ENCODE data around the gene DOCK3.
"Not testable (repeated sequence)": the region's sequence is repeated elsewhere in the genome, so short reads cannot be mapped to it uniquely, and the experiment has no call there.

The DOCK3 gene

DNA sequence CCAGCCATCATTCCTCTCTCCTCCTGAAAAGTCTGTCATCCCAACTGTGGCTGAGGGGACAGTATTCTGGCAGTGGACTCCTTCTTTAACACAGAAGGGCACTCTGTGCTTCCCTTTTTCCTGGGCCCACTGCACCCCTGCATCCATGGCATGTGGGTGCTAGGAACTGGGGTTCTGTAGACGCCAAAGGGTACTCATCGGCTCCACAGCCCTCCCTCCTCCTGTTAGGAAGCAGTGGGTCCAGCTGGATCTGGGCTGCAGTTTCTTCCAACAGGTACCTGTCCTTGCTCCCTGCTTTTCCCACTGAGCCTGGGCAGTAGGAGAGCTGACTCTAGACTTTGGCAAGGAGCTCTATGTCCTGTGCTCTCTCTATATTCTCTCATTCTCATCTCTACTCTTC, 704.0 kb downstream of the DOCK3 start:
- FAIRE-seq: no peak

DNA sequence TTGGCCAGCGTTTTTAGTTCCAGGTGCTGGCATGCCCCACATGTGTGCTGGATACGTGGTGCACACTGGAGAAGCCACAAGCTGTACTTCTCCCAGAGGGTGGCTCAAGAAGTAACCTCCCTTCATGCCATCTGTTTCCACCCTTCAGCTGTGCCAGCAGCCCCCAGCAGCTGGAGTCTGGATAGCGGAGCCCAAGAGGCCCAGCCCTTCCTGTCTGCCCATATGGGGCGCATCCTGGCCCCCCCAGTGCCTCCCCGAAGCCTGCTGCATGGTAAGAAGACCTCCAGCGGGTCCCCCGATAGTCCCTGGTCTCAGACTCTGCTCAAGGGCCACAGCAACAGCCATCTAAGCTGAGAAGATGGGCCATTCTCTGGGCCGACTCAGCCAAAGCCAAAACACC, 704.6 kb downstream of the DOCK3 start:
- no peak for FAIRE-seq

DNA sequence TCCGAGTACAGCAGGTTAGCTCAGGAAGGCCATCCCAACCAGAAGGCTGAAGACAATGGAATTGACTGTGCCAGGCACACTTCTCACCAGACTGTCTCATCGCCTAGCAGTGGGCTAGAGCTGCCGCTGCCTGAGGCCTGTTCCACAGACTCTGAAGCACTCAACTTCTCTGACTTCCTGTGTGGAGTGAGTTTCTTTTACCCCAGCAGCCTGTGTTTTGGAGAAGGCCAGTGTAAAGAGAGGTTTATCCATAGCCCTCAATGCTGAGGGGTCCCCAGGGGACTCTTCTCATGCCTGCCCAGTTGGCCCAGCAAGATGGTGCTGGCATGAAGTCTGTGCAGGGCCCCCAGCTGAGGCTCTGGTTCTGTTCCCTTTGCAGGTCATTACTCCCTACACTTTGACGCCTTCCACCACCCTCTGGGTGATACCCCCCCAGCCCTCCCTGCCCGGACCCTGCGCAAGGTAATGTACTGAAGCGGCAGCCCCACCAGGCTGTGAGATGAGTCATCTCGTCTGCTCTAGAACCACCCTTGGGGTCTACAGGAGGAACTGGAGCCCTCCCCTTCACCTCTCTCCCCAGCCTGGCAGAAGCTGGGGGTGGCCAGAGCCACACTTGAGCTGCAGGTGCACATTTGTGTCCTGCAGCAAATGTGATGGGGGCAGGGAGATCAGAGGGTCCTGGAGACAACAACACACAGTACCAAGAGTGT, 705.2 kb downstream of the DOCK3 start:
- no peak for FAIRE-seq

DNA sequence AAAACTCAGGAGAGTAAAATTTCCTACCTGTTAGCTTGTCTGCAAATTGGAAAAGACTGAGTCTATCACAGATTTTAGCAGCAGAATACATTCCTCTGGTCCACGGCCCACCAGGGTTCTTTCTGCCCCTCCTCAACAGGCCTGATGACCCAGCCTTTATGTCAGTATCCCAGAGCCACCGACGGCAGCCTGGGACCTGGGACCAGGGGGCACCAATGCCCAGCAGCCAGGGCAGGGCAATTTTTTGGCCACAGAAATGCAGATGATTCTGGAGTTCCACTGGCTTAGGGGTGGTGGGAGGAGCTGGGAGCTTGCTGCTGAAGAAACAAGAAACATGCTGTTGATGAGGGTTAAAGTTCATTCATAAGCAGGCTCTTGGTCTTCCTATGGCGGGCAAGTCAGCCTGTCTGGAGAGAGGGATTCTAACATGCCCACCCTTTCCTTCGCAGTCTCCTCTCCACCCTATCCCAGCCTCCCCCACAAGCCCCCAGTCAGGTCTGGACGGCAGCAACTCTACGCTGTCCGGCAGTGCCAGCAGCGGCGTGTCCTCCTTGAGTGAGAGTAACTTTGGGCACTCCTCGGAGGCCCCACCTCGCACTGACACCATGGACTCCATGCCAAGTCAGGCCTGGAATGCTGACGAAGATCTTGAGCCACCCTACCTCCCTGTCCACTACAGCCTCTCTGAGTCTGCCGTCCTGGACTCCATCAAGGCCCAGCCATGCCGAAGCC, 706.0 kb downstream of the DOCK3 start:
- no peak for FAIRE-seq

DNA sequence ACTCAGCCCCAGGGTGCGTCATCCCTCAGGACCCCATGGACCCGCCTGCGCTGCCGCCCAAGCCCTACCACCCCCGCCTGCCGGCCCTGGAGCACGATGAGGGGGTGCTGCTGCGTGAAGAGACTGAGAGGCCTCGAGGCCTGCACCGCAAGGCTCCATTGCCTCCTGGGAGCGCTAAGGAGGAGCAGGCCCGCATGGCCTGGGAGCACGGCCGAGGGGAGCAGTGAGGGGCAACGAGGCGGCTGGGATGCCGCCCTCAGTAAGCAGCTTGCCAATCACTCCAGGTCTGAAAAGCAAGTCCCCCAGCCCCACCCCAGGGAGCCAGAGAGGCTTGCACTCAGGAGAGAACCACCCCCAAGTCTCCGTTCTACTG, 706.6 kb downstream of the DOCK3 start:
- FAIRE-seq: no peak

DNA sequence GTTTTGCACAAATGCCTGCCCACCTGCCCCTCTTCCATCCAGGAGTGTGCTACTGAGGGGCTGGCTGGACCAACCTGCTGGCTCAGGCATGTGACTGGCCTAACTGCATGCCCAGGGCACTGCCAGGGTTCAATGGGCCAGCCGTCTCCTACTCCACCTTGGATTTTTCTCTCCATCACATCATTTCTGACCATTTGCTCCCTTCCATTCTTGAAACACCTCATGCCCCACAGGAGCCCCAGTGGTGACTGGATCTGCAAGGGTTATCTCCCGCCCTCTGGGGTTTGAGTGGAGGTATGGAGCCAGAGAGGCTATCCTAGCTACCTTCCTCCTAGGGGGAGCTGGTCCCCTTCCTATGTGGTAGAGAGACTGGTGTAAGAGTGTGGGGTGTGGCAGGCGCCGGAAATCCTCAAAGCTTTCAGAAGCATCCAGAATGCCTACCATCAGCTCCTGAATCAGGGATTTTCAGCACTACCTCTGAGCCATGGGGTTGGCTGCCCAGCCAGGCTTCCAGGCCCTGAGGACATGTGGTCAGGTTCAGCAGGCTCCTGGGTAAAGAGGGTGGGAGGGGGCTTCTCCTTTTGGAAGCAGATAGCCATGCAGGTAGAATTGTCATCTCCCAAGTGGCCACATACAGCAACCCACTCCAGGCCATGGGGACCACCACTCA, 707.5 kb downstream of the DOCK3 start:
- FAIRE-seq: no peak

DNA sequence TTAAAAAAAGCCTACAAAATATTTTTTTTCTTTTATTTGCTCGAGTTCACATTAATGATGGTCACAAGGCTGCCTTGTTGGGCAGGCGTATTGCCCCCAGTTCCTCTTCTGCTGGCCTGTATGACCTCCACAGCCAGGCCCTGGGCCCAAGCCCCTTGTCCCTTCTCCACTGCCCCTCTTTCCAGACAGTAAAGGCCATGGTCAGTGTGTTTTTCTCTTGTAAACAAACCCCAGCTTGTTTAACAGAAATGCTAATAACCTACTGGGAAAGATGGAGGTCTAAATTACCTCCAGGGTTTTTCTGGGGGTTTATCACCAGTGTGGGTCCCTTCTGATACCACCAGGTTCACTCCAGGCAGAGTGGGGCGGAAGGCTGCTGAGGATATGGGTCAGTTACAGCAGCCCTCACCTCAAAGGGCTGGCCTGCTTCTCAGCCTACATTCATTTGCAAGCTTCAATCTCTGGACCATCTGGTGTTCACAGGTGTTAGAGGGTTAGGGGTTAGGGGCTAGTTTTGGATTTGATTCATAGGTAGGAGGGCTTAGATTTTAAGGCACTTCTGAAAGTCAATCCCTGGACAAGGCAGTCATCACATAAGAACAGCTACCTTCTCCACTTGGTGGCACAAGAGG, 708.3 kb downstream of the DOCK3 start:
- no peak for FAIRE-seq

DNA sequence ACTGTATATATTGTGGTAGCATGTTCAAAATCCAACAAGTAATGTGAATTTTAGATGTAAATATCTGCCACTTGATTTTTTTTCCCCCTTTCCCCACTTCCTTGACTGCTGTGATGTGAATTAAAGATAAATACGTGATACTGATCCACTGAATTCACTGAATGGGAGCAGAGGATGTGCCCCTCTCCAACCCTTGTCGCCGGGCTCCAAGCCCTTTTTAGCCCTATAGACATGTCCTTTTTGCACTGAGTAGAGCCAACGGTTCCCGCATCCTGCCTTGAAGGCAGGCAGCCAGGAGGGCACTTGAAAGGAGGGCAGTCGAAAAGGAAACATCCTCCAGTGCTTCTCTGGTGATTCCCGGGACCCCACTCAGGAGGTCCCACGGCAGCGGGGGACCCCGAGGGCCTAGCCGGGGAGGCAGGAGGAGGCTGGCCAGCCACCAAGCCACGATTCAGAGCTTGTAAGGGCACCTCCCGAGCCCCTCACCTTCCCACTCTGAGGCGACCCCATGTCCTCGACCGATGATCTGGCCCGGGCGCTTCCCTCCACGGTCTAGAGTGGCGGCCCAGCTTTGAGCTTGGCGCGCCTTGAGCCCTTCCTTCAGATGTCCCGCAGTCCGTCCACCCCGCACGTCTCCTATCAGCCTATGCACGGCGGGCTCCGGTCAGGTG, 709.5 kb downstream of the DOCK3 start:
- FAIRE-seq: no peak

DNA sequence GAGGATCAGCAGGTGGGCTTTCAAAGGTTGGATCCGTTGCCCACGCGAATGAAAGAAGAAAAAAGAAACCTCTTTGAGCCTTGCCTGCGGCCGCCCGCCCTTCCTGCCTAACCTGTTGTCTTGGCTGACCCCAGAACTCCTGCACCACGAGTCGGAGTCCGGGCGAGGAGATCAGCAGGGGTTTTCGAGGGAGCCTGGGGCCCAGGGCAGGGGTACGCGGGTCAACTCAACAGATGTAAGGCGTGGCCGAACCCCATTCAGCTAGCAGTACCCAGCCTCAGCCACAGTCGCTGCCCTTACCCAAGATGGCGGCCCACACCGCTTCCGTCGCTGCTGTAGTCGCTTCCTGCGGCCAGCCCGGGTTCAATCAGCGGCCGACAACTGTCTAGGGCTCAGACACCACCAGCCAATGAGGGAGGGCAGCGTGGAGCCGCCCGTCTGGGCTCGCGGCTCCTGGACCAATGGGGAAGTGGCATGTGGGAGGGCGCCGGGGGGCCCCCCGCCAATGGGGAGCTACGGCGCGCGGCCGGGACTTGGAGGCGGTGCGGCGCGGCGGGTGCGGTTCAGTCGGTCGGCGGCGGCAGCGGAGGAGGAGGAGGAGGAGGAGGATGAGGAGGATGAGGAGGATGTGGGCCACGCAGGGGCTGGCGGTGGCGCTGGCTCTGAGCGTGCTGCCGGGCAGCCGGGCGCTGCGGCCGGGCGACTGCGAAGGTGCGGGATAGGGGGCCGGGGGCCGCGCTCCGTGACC, 710.2 kb downstream of the DOCK3 start, which contains the start of gene MANF:
MANF (plus strand) TSS at position 566 of the 748 bp plus-strand sequence; CDS start at position 618, 52 bp downstream.
- FAIRE-seq: peak; percentile 98

DNA sequence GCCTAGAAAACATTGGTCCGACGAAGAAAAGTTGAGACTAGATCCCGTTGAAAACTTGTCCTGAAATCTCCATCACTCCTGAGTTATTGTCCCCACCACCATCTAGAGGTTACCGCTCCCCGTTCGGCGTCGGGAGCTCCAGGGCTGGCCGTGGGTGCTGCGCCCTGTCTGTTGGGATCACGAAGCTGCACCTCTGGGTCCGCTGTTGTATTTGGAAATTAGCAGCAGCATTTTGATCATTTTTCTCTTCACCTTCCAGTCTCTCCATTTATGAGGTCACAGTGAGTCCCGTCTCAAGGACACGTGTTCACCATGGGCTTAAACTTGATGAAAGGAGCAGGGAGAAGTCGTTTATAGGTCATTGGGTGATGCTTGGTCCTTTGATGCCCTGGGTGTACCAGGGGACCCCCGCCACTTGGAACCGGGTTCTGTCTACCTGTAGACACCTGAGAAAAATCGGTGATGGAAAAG, 710.9 kb downstream of the DOCK3 start:
- FAIRE-seq: no peak

DNA sequence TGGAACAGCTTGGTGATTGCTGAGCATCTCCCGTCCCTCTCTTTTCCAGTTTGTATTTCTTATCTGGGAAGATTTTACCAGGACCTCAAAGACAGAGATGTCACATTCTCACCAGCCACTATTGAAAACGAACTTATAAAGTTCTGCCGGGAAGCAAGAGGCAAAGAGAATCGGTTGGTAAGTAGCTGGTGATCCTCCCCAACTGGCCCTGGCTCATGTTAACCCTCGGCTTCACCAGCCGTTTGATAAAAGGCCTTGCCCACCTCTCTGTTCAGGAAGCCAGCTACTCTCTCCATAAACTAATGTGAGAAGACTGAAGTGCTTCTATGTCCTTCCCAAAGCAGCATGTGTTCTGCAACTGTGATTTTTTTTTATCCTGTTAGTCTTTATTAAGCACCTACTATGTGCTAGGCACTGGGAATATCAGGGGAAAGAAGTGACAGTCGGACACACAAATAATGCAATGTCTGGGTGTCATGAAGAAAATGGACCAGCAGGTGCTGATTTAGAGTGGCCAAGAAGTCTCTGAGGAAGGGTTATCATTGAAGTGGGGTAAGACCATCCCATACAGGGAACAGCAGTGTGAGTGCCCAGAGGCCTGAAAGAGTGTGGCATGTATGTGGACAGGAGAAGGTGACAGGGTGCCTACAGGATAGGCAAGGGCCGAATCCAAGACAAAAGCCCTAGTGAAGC, 711.6 kb downstream of the DOCK3 start:
- FAIRE-seq: no peak

DNA sequence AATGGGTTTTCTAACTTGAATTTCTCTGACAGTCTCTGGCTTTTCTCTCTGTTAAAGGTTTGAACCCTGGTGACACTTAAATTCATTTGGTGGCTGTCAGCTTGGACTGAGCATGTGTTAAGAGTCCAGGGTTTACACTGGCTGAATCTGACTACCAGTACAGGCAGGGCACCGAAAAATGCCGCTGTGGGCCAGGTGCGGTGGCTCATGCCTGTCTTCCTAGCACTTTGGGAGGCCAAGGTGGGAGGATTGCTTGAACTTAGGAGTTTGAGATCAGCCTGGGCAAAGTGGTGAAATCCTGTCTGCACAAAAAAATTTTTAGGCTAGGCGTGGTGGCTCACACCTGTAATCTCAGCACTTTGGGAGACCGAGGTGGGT, 712.1 kb downstream of the DOCK3 start:
- FAIRE-seq: no peak

DNA sequence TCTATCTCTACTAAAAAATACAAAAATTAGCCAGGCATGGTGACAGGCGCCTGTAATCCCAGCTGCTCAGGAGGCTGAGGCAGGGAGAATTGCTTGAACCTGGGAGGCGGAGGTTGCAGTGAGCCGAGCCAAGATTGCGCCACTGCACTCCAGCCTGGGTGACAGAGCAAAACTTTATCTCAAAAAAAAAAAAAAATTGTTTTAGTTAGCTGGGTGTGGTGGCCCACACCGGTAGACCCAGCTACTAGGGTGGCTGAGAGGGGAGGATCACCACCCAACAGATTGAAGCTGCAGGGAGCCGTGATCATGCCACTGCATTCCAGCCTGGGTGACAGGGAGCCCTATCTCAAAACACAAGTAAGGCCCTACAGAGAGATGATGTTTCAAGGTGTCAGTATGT, 712.6 kb downstream of the DOCK3 start:
- not testable (repeated sequence) for FAIRE-seq

DNA sequence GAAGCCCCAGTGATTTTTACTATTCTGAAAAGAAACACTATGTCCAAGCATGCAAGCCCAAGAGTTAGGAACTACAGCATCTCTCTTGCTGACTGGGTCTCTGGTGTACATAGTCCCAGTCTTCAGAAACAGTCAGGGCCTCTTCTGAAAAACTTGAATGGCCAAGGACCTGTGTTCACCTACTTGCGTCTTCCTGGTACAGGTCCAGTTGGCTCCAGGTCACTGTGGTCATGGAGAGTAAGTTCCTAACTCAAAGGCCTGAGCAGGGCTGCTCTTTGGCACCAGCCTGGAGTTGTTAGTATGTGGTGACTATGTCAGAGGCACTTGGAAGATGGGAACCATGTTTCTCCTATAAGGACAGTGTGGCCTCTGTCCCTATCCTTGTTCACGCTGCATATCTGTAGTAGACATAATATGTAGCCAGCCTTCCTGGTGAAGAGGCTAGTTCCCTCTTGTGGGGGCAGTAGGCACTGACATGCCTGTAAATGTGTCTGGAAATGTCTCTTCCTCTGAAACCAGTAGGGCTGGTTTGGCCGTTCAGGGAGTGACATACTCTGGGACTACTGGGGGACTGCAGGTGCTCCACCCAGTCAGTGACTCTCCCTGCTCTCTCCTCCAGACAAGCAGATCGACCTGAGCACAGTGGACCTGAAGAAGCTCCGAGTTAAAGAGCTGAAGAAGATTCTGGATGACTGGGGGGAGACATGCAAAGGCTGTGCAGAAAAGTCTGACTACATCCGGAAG, 713.7 kb downstream of the DOCK3 start:
- FAIRE-seq: no peak

DNA sequence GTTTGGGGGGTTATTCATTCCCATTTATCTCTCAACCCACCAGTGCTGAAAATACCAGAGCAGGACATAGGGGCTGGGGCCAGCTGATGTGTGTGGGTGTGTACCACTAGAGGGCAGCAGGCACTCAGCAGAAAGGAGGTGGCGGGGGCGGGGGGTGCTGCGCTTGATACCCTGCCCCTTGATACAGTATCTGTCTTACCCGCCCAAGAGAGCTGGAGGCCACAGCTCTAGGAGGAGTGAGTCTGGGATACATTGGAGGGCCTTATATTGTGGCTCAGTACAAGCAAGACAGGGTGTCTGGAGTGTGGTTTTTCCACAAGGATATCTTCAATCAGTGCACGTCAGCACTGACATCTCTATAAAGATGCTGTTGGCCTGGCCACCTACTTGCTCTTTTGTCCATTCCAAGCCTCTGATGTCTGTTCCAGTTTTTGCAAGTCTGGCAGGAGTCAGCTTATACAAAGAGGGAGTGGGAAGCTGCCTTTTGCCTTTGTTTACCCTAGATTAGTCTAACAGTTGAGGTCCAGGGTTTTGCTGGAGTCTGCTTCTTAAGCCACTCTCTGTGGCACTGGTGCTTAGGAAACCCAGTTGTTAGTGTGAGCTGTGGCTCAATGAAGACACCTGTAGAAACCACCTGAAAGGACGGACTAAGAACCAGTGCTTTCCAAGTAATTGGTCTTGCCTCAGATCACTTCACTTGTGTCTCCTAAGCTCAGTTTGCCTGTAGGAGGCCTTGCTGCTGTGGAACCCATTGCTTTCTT, 714.9 kb downstream of the DOCK3 start:
- no peak for FAIRE-seq

DNA sequence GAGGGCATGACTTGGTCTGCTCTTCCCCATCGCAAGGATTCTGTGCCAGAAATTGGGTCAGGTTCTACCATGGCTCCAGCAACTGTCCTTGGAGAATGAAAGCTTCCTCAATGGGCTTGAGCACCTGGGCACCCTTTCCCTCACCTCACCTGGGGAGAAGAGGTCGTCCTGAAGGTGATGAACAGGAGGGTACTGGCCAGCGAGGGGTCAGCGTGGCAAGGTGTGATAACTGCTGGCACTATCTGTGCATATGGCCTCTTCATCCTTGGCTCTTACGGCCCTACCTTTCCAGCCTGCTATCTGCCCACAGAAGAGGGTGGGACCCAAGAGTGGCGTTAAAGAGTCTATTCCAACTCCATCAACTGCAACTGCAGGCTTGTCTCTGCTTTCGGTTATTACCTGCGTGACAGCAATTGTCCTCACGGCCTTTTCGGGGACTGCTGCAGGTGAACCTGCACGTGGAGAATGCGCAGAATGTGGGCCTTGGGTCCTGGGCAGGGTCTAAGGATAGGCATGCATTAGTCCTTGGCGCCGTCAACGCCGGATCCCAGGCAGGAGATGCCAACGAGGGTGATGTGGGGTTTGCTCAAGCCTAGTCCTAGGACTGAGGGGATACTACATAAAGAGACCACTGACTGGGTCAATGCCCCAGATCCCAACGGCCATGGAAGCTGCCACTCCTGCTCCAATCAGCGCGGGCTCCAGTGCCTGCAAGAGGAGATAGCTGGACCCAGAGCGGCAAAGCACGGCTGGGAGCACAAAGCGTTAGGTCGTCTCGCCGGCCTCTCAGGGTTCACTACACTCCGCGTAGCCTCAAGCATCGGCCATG, 715.7 kb downstream of the DOCK3 start:
- FAIRE-seq: peak; percentile 73

DNA sequence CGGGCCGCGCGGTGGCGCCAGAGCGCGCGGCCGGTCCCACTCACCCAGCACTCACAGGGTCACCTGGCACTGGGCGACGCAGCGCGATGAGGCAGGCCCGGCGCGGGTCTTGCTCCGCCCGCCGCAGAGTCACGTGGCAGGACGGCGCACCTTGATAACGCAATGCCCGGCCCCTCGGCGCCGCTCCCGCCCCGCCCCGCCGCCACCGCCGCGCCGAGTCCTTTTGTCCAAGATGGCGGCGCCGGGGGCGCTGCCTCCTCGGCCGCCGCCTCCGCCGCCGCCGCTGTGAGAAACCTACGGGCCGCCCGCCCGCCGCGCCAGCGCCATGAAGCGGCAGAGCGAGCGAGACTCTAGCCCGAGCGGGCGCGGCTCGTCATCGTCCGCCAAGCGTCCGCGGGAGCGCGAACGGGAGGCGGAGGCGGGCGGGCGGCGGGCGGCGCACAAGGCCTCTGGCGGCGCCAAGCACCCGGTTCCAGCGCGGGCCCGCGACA, 716.4 kb downstream of the DOCK3 start, which contains the start of gene RBM15B:
RBM15B (plus strand) TSS at position 211 of the 491 bp plus-strand sequence; CDS start at position 326, 115 bp downstream.
- no peak for FAIRE-seq

DNA sequence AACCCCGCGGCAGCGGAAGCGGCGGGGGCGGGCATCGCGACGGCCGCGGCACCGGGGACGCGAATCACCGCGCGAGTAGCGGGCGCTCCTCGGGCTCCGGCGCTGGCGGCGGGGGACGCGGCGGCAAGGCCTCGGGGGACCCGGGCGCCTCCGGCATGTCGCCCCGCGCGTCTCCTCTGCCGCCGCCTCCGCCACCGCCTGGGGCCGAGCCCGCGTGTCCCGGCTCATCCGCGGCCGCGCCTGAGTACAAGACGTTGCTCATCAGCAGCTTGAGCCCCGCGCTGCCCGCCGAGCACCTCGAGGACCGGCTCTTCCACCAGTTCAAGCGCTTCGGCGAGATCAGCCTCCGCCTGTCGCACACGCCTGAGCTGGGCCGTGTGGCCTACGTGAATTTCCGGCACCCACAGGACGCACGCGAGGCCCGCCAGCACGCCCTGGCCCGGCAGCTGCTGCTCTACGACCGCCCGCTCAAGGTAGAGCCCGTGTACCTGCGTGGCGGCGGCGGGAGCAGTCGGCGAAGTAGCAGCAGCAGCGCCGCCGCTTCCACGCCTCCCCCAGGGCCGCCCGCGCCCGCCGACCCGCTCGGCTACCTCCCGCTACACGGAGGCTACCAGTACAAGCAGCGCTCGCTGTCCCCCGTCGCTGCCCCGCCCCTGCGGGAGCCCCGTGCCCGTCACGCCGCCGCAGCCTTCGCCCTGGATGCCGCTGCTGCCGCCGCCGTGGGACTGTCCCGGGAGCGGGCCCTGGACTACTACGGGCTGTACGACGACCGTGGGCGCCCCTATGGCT, 717.0 kb downstream of the DOCK3 start:
- no peak for FAIRE-seq
